ENCODE measurements around the gene SPINT4.
"Not testable (repeated sequence)": the region's sequence is repeated elsewhere in the genome, so short reads cannot be mapped to it uniquely, and the experiment has no call there.

The SPINT4 gene

GRCh38 chr20:45751721-45752120, 29.6 kb downstream of the SPINT4 start:
- no peak for TF ChIP-seq CTCF (IDR thresholded peaks at IDR 0.05; ENCODE audit: low read length)
- no peak for TF ChIP-seq EZH2 (IDR thresholded peaks at IDR 0.05; ENCODE audit: borderline replicate concordance, low read length)
- Histone ChIP-seq H3K9me2 (ENCODE audit: low read depth, low read length) (no peaks in the 10 kb centered on the region), H3K9me3 (ENCODE audit: low read length) (no peaks in the 10 kb centered on the region), H4K20me1 (ENCODE audit: insufficient read depth, low read length) (no peaks in the 10 kb centered on the region), H3K36me3 (ENCODE audit: insufficient read depth, low read length) (no peaks in the 10 kb centered on the region), H2AFZ (ENCODE audit: low read length) (no peak overlapping the region), H3K79me2 (ENCODE audit: insufficient read depth, low read length) (no peaks in the 10 kb centered on the region), H3K27me3 (ENCODE audit: insufficient read depth, low read length) (no peaks in the 10 kb centered on the region), H3F3A (ENCODE audit: insufficient read depth, low read length) (no peaks in the 10 kb centered on the region), H3K4me3 (ENCODE audit: low read depth, low read length, poor library complexity, severe bottlenecking) (no peak overlapping the region), H3K27ac (ENCODE audit: low read depth, low read length, poor library complexity, severe bottlenecking) (no peak overlapping the region), H3K9ac (ENCODE audit: low read length) (no peak overlapping the region), H3K4me2 (ENCODE audit: low read length) (no peak overlapping the region), H3K4me1 (ENCODE audit: insufficient read depth, low read length, severe bottlenecking) (no peaks in the 10 kb centered on the region)

GRCh38 chr20:45752746-45753145, 30.6 kb downstream of the SPINT4 start:
- H3K9me2 ChIP-seq (ENCODE audit: low read depth, low read length): no peaks in the 10 kb centered on the region
- H3K27ac ChIP-seq (ENCODE audit: low read depth, low read length, poor library complexity, severe bottlenecking): no peak overlapping the region
- H4K20me1 ChIP-seq (ENCODE audit: insufficient read depth, low read length): no peaks in the 10 kb centered on the region
- H3K4me2 ChIP-seq (ENCODE audit: low read length): no peak overlapping the region
- no peaks in the 10 kb centered on the region for H3F3A ChIP-seq (ENCODE audit: insufficient read depth, low read length)
- no peaks in the 10 kb centered on the region for H3K27me3 ChIP-seq (ENCODE audit: insufficient read depth, low read length)
- H3K4me1 ChIP-seq (ENCODE audit: insufficient read depth, low read length, severe bottlenecking): no peaks in the 10 kb centered on the region
- TF ChIP-seq EZH2 (IDR thresholded peaks at IDR 0.05; ENCODE audit: borderline replicate concordance, low read length): no peak
- no peak for TF ChIP-seq CTCF (IDR thresholded peaks at IDR 0.05; ENCODE audit: low read length)
- H3K9me3 ChIP-seq (ENCODE audit: low read length): no peaks in the 10 kb centered on the region
- H3K4me3 ChIP-seq (ENCODE audit: low read depth, low read length, poor library complexity, severe bottlenecking): no peak overlapping the region
- no peaks in the 10 kb centered on the region for H3K36me3 ChIP-seq (ENCODE audit: insufficient read depth, low read length)
- H3K9ac ChIP-seq (ENCODE audit: low read length): no peak overlapping the region
- H2AFZ ChIP-seq (ENCODE audit: low read length): no peak overlapping the region
- no peaks in the 10 kb centered on the region for H3K79me2 ChIP-seq (ENCODE audit: insufficient read depth, low read length)

- Histone ChIP-seq H3K4me2 (ENCODE audit: low read length) (no peak overlapping the region), H3K79me2 (ENCODE audit: insufficient read depth, low read length) (no peaks in the 10 kb centered on the region), H3K4me3 (ENCODE audit: low read depth, low read length, poor library complexity, severe bottlenecking) (no peak overlapping the region), H3K9ac (ENCODE audit: low read length) (no peak overlapping the region), H4K20me1 (ENCODE audit: insufficient read depth, low read length) (no peaks in the 10 kb centered on the region), H3K27ac (ENCODE audit: low read depth, low read length, poor library complexity, severe bottlenecking) (no peak overlapping the region), H3F3A (ENCODE audit: insufficient read depth, low read length) (no peaks in the 10 kb centered on the region), H3K4me1 (ENCODE audit: insufficient read depth, low read length, severe bottlenecking) (no peaks in the 10 kb centered on the region), H3K9me3 (ENCODE audit: low read length) (no peaks in the 10 kb centered on the region), H3K36me3 (ENCODE audit: insufficient read depth, low read length) (no peaks in the 10 kb centered on the region), H2AFZ (ENCODE audit: low read length) (no peak overlapping the region), H3K9me2 (ENCODE audit: low read depth, low read length) (no peaks in the 10 kb centered on the region), H3K27me3 (ENCODE audit: insufficient read depth, low read length) (no peaks in the 10 kb centered on the region)
- TF ChIP-seq EZH2 (IDR thresholded peaks at IDR 0.05; ENCODE audit: borderline replicate concordance, low read length) (no peak), CTCF (IDR thresholded peaks at IDR 0.05; ENCODE audit: low read length) (no peak)
These were observed 35.9 kb downstream of the SPINT4 start for GRCh38 chr20:45758096-45758495.

GRCh38 chr20:45759921-45760320, 37.8 kb downstream of the SPINT4 start:
- not testable (repeated sequence) for H3K4me3 ChIP-seq (ENCODE audit: low read depth, low read length, poor library complexity, severe bottlenecking); H3K27ac ChIP-seq (ENCODE audit: low read depth, low read length, poor library complexity, severe bottlenecking); H3K79me2 ChIP-seq (ENCODE audit: insufficient read depth, low read length); H3K4me2 ChIP-seq (ENCODE audit: low read length); H3K9ac ChIP-seq (ENCODE audit: low read length); H3K36me3 ChIP-seq (ENCODE audit: insufficient read depth, low read length); H3K27me3 ChIP-seq (ENCODE audit: insufficient read depth, low read length); H3K9me2 ChIP-seq (ENCODE audit: low read depth, low read length); H3K4me1 ChIP-seq (ENCODE audit: insufficient read depth, low read length, severe bottlenecking); H2AFZ ChIP-seq (ENCODE audit: low read length); H3F3A ChIP-seq (ENCODE audit: insufficient read depth, low read length); H4K20me1 ChIP-seq (ENCODE audit: insufficient read depth, low read length); H3K9me3 ChIP-seq (ENCODE audit: low read length)

GRCh38 chr20:45761966-45762365, 39.8 kb downstream of the SPINT4 start:
- not testable (repeated sequence) for H3F3A ChIP-seq (ENCODE audit: insufficient read depth, low read length); H3K4me1 ChIP-seq (ENCODE audit: insufficient read depth, low read length, severe bottlenecking); H3K4me3 ChIP-seq (ENCODE audit: low read depth, low read length, poor library complexity, severe bottlenecking); H3K79me2 ChIP-seq (ENCODE audit: insufficient read depth, low read length); H4K20me1 ChIP-seq (ENCODE audit: insufficient read depth, low read length); H3K27me3 ChIP-seq (ENCODE audit: insufficient read depth, low read length); H2AFZ ChIP-seq (ENCODE audit: low read length); H3K4me2 ChIP-seq (ENCODE audit: low read length); H3K27ac ChIP-seq (ENCODE audit: low read depth, low read length, poor library complexity, severe bottlenecking); H3K9me2 ChIP-seq (ENCODE audit: low read depth, low read length); H3K9ac ChIP-seq (ENCODE audit: low read length); H3K36me3 ChIP-seq (ENCODE audit: insufficient read depth, low read length); H3K9me3 ChIP-seq (ENCODE audit: low read length)
